COLO668 (cell line): ENCODE data around the gene SLC6A17.
A peak's percentile ranks its signal among the peaks of the same experiment; 100 is the strongest.

Experiments used
- DNase-seq: peaks from one replicate; lab custom pipeline; 2025; ENCODE audit not compliant: unreplicated experiment; lab: John Stamatoyannopoulos, UW

The SLC6A17 gene

GRCh38 chr1:110150330-110151174 lies at the start of gene SLC6A17:
TSS of gene SLC6A17 (plus strand) at chr1:110150494. CDS start at chr1:110166930, 16,436 bp downstream.
- peak; percentile 87 for DNase-seq

- no peak for DNase-seq
Observed at GRCh38 chr1:110102081-110102480, 48.2 kb upstream of the SLC6A17 start.

- DNase-seq: peak; percentile 65
Observed at GRCh38 chr1:110106013-110106941, 44.0 kb upstream of the SLC6A17 start.

- no peak for DNase-seq
Observed at GRCh38 chr1:110107867-110108469, 42.3 kb upstream of the SLC6A17 start.

GRCh38 chr1:110111081-110111480 lies 39.2 kb upstream of the SLC6A17 start:
- no peak for DNase-seq

- no peak for DNase-seq
Observed at GRCh38 chr1:110112143-110112542, 38.2 kb upstream of the SLC6A17 start, which contains the start of gene UBL4B. TSS of gene UBL4B (plus strand) at chr1:110112443. CDS start at chr1:110112535, 92 bp downstream.

GRCh38 chr1:110112656-110113055 lies 37.6 kb upstream of the SLC6A17 start:
- peak; percentile 78 for DNase-seq

GRCh38 chr1:110113551-110113950 lies 36.7 kb upstream of the SLC6A17 start:
- no peak for DNase-seq

GRCh38 chr1:110114173-110114572 lies 36.1 kb upstream of the SLC6A17 start:
- no peak for DNase-seq

GRCh38 chr1:110114784-110115183 lies 35.5 kb upstream of the SLC6A17 start:
- no peak for DNase-seq

GRCh38 chr1:110118636-110119396 lies 31.5 kb upstream of the SLC6A17 start:
- DNase-seq: no peak

- peak; percentile 92 for DNase-seq
Observed at GRCh38 chr1:110119843-110120242, 30.5 kb upstream of the SLC6A17 start.

GRCh38 chr1:110120960-110121561 lies 29.2 kb upstream of the SLC6A17 start:
- DNase-seq: no peak

GRCh38 chr1:110123224-110123623 lies 27.1 kb upstream of the SLC6A17 start:
- no peak for DNase-seq

GRCh38 chr1:110125810-110126209 lies 24.5 kb upstream of the SLC6A17 start:
- no peak for DNase-seq

GRCh38 chr1:110130113-110130591 lies 20.1 kb upstream of the SLC6A17 start:
- no peak for DNase-seq

GRCh38 chr1:110130989-110131388 lies 19.3 kb upstream of the SLC6A17 start:
- peak; percentile 35 for DNase-seq

GRCh38 chr1:110132682-110133081 lies 17.6 kb upstream of the SLC6A17 start:
- DNase-seq: no peak

GRCh38 chr1:110133436-110133835 lies 16.9 kb upstream of the SLC6A17 start:
- DNase-seq: no peak

GRCh38 chr1:110134050-110134595 lies 16.2 kb upstream of the SLC6A17 start:
- DNase-seq: peak; percentile 79
